ENCODE measurements around the gene CDC42SE2.

- TF ChIP-seq CTCF (IDR thresholded peaks at IDR 0.05; ENCODE audit: low read depth, low read length): no peak
- TF ChIP-seq POLR2A (IDR thresholded peaks at IDR 0.05; ENCODE audit: extremely low read depth, insufficient read length): no peak
These were observed 129.7 kb downstream of the CDC42SE2 start for GRCh38 chr5:131393498-131393968.

Data from NB4 (cell line).